SK-N-SH treated with all-trans-retinoic acid at 6 μM for 48 hours (cell line): Measurements from ENCODE around the gene PPP1R12B.
A peak's percentile ranks its signal among the peaks of the same experiment; 100 is the strongest.

Experiments
- ATAC-seq: fragments of 200-7000 bp; cut with Tn5 transposase; 3 replicates; pipeline ENCODE4 v1.9.1; 2020; ENCODE audit warnings: mild to moderate bottlenecking, moderate library complexity
- ARNTL ChIP-seq: fragments of 450-650 bp; formaldehyde crosslinking; IDR thresholded peaks from 2 replicates; pipeline ENCODE4 v1.5.0; 2020; ENCODE audit warnings: low read depth, mild to moderate bottlenecking, moderate library complexity, borderline replicate concordance
- BACH2 ChIP-seq: fragments of 250-450 bp; sonication (Bioruptor Pico); IDR thresholded peaks from 2 replicates; pipeline ENCODE4 v1.9.0; 2021; ENCODE audit warnings: mild to moderate bottlenecking, borderline replicate concordance
- CSDC2 ChIP-seq: fragments of 250-450 bp; sonication (Bioruptor Pico); IDR thresholded peaks from 2 replicates; pipeline ENCODE4 v1.5.0; 2020; ENCODE audit warnings: mild to moderate bottlenecking, moderate library complexity
- CSRNP3 ChIP-seq: fragments of 250-450 bp; sonication (Bioruptor Pico); IDR thresholded peaks from 2 replicates; pipeline ENCODE4 v1.5.1; 2021; ENCODE audit warnings: mild to moderate bottlenecking, moderate library complexity
- ESRRG ChIP-seq: fragments of 250-450 bp; sonication (Bioruptor Pico); IDR thresholded peaks from 2 replicates; pipeline ENCODE4 v1.6.1; 2021; ENCODE audit warnings: mild to moderate bottlenecking
- GLIS3 ChIP-seq: fragments of 250-450 bp; sonication (Bioruptor Pico); IDR thresholded peaks from 2 replicates; pipeline ENCODE4 v1.5.0; 2020; ENCODE audit warnings: mild to moderate bottlenecking, moderate library complexity
- ISL1 ChIP-seq: fragments of 250-450 bp; sonication (Bioruptor Pico); IDR thresholded peaks from 2 replicates; pipeline ENCODE4 v2.1.2; 2022; ENCODE audit warnings: mild to moderate bottlenecking, moderate library complexity
- PATZ1 ChIP-seq: fragments of 250-450 bp; sonication (Bioruptor Pico); IDR thresholded peaks from 2 replicates; pipeline ENCODE4 v1.8.0; 2020; ENCODE audit warnings: mild to moderate bottlenecking, moderate library complexity, borderline replicate concordance
- POU6F1 ChIP-seq: fragments of 250-450 bp; sonication (Bioruptor Pico); IDR thresholded peaks from 2 replicates; pipeline ENCODE4 v1.8.0; 2021; ENCODE audit warnings: low read depth, mild to moderate bottlenecking, moderate library complexity, borderline replicate concordance
- PPARA ChIP-seq: fragments of 250-450 bp; sonication (Bioruptor Pico); IDR thresholded peaks from 2 replicates; pipeline ENCODE4 v1.5.0; 2020; ENCODE audit warnings: mild to moderate bottlenecking, borderline replicate concordance
- RARB ChIP-seq: fragments of 250-450 bp; sonication (Bioruptor Pico); IDR thresholded peaks from 2 replicates; pipeline ENCODE4 v1.8.0; 2021; ENCODE audit warnings: mild to moderate bottlenecking, moderate library complexity
- SNAI2 ChIP-seq: fragments of 250-450 bp; sonication (Bioruptor Pico); IDR thresholded peaks from 2 replicates; pipeline ENCODE4 v1.5.0; 2020; ENCODE audit warnings: mild to moderate bottlenecking, moderate library complexity
- TCF4 ChIP-seq: fragments of 250-450 bp; sonication (Bioruptor Pico); IDR thresholded peaks from 2 replicates; pipeline ENCODE4 v1.8.0; 2021; ENCODE audit warnings: mild to moderate bottlenecking, moderate library complexity, borderline replicate concordance
- TOX ChIP-seq: fragments of 250-450 bp; sonication (Bioruptor Pico); IDR thresholded peaks from 2 replicates; pipeline ENCODE4 v1.8.0; 2021; ENCODE audit warnings: mild to moderate bottlenecking, moderate library complexity, borderline replicate concordance
- TSHZ2 ChIP-seq: fragments of 250-450 bp; sonication (Bioruptor Pico); IDR thresholded peaks from 2 replicates; pipeline ENCODE4 v1.5.0; 2020; ENCODE audit warnings: mild to moderate bottlenecking, moderate library complexity
- ZC3H10 ChIP-seq: fragments of 250-450 bp; sonication (Bioruptor Pico); IDR thresholded peaks from 2 replicates; pipeline ENCODE4 v1.5.1; 2021; ENCODE audit warnings: mild to moderate bottlenecking, moderate library complexity
- ZFP3 ChIP-seq: fragments of 250-450 bp; sonication (Bioruptor Pico); IDR thresholded peaks from 2 replicates; pipeline ENCODE4 v1.5.0; 2020; ENCODE audit warnings: mild to moderate bottlenecking, moderate library complexity
- ZFP30 ChIP-seq: fragments of 450-650 bp; formaldehyde crosslinking; IDR thresholded peaks from 2 replicates; pipeline ENCODE4 v1.5.0; 2022; ENCODE audit warnings: mild to moderate bottlenecking, moderate library complexity
- ZNF565 ChIP-seq: fragments of 450-650 bp; formaldehyde crosslinking; conservative IDR thresholded peaks from 2 replicates; pipeline ENCODE4 v1.5.0; 2020; ENCODE audit warnings: low read depth, mild to moderate bottlenecking, moderate library complexity
- ZNF8 ChIP-seq: fragments of 450-650 bp; formaldehyde crosslinking; IDR thresholded peaks from 2 replicates; pipeline ENCODE4 v1.5.0; 2020; ENCODE audit warnings: mild to moderate bottlenecking, moderate library complexity

PPP1R12B gene

GRCh38 chr1:202304375-202304774 lies 44.1 kb upstream of the PPP1R12B start:
- TF ChIP-seq TSHZ2 (CRISPR knock-in tag) (peak; percentile 80), ZNF565 (CRISPR knock-in tag) (no peak)
- TF ChIP-seq, all 23 proteins: peak for 1
- peak; percentile 23; the same call in 1 of the 3 replicates for ATAC-seq

- ATAC-seq = no peak
- TF ChIP-seq ZNF8 (CRISPR knock-in tag) (no peak), TSHZ2 (CRISPR knock-in tag) (no peak), ZFP30 (CRISPR knock-in tag) (no peak), RARB (CRISPR knock-in tag) (no peak), ESRRG (CRISPR knock-in tag) (no peak), ISL1 (CRISPR knock-in tag) (no peak), POU6F1 (CRISPR knock-in tag) (no peak), TCF4 (no peak), ZNF565 (CRISPR knock-in tag) (no peak), ARNTL (no peak), PATZ1 (CRISPR knock-in tag) (no peak), SNAI2 (CRISPR knock-in tag) (no peak), CSDC2 (CRISPR knock-in tag) (no peak), ZFP3 (no peak), CSRNP3 (CRISPR knock-in tag) (no peak), TOX (CRISPR knock-in tag) (no peak), PPARA (no peak), ZC3H10 (CRISPR knock-in tag) (no peak), GLIS3 (CRISPR knock-in tag) (no peak), BACH2 (CRISPR knock-in tag) (no peak)
Observed at GRCh38 chr1:202305168-202305567, 43.3 kb upstream of the PPP1R12B start.
